Activated CD4-positive, alpha-beta T cell treated with anti-CD3 and anti-CD28 coated beads for 24 hours (primary cell): ENCODE data around the gene LMAN1L.

Source experiments
- DNase-seq, 2 donors: peaks; one replicate each; pipeline ENCODE4 v3.0.0-alpha.2; 2020; ENCODE audit warnings: low read depth in 2 of 2

Gene LMAN1L

DNA sequence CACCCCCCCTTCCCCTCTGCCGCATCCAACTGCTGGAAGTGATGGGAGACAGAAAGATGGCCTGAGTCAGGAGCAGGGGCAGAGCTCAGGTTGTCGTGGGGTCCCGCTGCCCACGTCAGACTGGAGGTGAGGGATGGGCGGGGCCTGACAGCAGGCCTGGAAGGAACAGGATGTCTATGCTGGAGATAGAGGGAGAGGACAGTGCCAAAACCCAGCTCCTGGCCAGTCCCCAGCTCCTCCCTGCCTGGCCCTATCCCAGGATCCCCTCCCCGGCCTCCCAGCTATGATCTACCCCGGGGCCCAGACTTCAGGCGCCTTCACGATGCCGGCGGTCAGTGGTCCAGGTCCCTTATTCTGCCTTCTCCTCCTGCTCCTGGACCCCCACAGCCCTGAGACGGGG is at the start of gene LMAN1L:
Gene LMAN1L (plus strand): TSS at position 303 of the 400 bp plus-strand sequence. CDS start 20 bp downstream, at position 323.
- no peak for DNase-seq

DNA sequence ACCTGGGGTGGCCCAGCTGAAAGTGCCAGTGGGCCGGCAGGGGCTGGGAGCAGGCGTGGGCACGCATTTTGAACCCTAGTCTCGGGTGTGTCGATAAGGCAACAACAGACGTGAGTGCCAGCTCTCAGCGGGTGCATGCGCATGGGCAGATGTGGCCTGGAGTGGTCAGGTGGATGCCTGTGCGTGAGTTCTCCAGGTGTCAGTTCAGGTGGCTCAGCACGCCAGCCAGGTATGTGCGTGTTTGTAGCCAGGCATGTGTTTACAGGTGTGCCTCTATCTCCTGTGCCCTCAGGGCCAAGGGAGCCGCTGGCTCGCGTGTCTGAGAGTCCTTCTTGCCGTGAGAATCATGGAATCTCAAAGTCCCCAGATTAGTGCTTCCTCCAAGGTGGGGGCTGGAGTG is 49.2 kb upstream of the LMAN1L start:
- no peak for DNase-seq

GRCh38 chr15:74767167-74768098 is 45.2 kb upstream of the LMAN1L start:
- DNase-seq: no peak

DNA sequence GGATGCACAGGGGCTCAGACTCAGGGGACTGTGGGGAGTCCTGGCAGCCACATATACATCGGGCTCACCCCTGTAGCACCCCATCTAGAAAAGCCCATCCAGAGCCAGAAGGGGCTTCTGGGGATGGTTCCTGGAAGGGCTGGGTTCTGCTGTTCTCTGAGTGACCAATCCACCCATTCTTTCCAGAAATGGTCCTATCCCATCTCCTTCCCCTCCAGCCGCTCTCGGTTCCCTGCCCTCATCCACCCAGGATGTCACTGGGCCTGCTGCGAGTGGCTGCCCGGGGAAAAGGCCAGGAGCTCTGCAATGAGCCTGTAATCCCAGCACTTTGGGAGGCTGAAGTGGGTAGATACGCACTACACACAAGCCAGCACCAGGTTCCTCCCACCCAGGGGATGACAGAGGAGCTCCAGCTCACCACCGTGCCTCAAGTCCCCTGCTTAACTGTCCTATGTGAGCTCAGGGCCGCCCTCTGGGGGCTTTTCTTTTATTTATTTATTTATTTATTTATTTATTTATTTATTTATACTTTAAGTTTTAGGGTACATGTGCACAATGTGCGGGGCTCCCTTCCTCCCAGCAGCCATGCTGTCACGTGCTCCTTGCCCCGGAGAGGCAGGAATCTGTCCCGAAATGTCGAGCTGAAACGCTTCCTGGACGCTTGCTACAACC is 44.4 kb upstream of the LMAN1L start:
- no peak for DNase-seq

GRCh38 chr15:74768771-74769342 is 43.8 kb upstream of the LMAN1L start:
- DNase-seq: peak in 1 of 2 donors; percentile 59

DNA sequence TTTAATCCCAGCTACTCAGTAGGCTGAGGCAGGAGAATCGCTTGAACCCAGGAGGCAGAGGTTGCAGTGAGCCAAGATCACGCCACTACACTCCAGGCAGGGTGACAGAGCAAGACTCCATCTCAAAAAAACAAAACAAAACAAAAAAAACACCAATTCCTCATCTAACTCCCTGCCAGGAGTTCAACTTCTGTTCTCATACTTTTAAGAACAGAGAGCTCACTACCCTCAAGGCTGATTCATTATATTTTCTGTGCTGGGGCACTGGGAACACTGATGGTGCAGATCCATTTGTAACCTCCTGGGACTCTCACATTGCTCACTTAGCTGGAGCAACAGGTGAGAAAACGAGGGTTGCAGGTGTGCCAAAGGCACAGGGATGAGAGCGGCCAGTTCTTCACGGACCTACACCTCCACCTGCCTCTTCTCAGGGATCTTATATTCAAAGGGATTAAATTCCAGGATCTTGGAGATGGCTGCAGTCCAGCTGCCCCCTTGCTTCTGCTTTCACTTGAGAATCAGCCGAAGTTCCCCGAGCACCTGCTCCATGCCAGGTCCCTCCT is 43.1 kb upstream of the LMAN1L start:
- DNase-seq: no peak

DNA sequence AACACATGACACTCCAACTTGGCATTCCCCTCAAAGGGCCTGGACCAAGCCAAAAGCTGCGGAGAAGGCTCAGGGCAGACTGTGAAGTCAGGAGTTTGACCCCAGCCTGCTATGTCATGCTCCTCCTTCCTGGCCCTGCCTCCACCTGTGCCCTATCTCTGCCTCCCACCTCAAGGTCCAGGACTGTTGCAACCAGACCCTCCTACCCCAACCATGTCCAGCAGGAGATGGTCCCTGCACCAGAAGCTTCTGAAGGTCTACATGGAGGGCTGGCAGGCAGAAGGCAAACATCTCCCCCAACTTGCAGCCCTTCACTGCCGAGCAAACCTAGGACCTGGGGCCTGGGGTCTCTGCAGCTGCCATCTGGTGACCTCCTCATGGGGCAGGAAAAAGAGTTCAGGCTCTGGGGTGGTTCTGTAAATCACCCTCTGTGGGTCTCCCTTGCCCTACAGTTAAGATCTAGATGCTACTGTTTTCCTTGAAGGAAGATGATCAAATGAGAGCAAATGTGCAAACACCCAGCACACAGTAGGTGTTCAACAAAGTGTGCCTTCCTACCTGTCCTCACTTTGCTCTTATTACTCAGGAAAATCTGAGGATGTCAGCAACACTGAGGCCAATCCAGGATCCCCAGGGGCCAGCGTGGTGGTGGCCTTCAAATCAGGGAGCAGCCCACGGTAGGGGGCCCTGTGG is 42.3 kb upstream of the LMAN1L start:
- no peak for DNase-seq

DNA sequence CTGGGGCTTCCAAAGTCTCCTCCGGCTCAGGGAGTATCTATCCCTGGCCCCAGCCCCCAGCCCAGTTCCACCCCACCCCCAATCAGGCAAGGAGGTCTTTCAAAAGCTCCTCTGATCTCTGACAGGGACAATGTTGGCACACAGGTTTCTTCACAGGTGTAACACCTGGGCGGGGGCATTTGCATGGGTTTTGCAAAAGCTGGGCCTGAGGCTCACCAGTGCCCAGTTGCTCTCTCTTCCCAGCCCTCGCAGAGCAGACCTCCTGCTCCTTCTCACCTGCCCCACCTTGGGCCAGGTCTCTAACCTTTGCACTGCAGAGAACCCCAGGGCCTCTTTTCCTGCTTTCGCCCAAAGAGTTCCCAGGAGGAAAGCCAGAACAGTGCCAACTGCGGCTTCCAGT is 39.3 kb upstream of the LMAN1L start:
- no peak for DNase-seq

DNA sequence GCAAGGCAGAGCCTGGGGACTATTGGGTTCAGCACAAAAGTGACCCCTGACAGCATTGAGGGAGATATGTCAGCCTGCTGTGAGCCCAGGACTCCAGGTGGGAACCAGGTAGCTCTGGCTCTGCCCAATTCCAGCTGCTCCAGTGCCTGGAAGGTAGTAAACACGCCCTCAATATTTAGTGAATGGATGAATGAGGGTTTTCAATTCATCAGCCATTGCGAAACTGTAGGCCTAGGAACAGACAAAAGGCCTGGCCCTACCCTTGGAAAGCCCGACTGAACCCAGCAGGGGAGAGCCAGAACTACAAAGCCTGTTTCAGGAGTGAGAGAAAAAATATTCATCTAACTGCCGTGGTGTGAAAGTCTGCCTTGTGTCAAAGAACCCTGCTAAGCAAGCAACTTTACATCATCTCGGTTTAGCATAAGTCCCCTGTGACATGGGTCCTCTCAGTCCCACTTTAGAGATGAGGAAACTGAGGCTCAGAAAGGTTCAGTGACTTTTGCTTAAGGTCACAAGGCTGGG is 38.8 kb upstream of the LMAN1L start:
- no peak for DNase-seq

DNA sequence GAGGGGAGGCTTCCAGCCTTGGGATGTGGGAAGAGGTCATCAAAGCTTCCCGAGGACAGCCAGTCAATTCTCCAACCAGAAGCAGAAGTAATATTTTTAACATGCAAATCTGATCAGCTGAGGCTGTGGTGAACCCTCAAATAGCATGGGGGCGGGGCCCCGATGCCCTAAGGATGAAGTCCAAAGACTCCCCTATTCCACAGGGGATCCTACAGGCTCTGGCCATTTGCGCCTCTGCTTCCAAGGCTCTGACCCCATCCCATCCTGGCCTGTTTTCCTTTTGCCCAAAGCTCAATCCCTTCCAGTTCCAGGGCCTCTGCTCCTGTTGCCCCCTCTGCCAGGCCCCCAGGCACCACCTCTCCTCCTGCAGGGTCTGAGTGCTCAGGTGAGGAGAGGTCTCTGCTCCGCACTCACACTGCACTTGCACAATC is 37.5 kb upstream of the LMAN1L start:
- no peak for DNase-seq

DNA sequence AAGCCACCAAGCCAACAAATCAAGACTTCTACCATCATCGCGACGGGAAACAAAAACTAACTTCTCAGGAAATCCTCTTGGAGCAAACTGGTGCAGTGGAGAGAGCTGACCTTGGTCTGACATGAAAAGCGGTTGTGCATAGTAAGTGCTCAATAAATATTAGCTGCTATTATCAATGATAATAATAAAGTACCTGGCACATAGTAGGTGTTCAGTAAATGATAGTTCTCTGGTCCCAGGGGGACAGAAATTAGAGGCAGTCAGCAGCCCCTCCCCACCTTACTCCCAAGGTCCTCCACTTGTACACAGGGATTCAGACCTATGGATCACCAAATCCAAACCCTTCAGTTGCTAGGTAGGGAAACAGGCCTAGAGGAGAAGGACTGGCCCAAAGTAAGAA is 36.7 kb upstream of the LMAN1L start:
- no peak for DNase-seq

DNA sequence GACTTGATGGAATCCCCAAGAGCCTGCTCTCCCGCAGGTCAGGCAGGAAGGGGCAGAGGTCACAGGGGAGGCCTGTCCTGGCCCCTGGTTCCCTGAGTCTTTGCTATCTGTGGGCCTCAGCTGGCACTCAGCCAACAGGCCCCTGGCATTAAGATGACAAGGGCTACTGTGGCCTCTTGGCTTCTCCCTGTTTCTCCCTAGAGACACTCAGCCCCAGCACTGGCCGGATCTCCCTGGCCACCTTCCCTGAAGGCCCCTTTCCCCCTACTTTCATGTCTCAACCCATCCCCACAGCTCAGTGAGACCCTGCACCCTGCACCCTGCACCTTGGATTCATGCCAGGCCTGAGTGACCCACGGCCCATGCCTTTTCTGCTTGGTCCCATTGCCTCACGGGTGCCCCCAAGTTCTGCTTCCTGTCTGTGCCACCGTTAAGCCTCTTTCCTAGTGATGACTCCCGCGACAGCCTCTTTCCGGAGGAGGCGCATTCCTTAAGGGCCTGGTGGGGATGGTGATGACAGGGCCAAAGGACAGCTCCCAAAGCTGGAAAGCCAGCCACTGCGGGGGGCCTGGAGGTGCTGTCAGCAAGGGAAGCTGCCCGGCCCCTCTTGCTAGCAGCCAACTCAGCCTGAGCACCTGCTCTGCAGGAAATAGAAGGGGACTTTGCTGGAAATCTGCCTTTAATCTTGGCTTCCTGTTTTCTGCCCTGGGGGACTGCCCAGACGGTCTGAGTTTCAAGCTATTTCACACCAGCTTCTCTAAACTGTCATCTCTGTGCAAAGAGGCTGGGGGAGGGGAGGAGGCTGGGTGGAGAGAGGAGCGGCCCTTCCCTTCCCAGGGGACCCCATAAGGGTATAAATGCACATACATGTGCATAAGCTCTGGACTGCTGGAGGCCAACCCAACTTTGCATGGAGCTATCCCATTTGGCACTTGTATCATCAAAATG is 35.5 kb upstream of the LMAN1L start:
- DNase-seq: no peak

DNA sequence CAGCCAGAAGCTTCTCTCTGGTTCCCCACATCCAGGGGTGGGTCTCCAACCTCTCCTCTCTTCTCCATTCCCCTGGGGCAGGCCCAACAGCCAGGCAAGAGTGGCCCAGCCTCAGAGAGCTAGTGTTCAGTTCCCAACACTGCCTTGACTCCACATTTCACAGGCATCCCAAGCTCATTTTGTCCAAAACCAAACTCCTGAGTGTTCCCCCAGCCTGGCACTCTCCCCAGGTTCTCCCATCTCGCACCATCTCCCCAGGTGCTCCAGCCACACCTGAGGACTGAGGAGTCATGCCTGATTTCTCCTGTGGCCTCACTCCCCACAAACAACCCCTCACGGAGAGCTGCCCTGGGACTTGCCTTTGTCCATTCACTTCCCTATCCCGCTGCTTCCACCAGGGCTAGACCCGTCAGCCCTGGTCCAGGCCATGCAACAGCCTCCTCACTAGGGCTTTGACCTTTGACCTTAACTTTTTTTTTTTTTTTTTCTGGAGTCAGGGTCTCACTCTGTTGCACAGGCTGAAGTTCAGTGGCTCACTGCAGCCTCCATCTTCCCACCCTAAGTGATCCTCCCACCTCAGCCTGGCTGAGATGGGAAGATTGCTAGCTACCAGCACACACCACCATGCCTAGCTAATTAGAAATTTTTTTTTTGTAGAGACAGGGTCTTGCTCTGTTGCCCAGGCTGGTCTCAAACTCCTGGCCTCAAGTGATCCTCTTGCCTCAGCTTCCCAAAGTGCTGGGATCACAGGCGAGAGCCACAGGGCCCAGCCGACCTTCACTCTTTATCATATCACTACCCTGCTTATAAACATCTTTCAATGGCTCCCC is 34.7 kb upstream of the LMAN1L start:
- DNase-seq: no peak

GRCh38 chr15:74778599-74778970 is 34.0 kb upstream of the LMAN1L start:
- no peak for DNase-seq

DNA sequence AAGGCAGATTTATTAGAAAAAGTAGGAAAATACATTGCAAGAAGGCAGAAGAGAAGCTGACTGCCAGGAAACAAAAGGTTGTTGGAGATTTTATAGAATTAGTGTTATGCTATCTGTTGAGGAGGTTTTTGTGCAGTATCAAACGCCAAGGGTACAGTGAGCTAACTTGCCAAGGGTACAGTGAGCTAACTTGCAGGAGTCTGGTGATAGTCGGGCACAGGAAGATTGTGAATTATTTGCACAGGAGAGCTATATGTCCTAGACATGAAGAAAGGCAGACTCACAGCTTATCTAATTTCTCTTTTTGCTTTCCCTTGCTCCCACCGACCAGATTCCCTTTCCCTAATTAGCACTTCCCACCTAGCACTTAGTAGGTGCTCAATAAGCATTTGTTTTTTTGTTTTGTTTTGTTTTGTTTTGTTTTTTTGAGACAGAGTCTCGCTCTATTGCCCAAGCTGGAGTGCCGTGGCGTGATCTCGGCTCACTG is 33.4 kb upstream of the LMAN1L start:
- DNase-seq: no peak

DNA sequence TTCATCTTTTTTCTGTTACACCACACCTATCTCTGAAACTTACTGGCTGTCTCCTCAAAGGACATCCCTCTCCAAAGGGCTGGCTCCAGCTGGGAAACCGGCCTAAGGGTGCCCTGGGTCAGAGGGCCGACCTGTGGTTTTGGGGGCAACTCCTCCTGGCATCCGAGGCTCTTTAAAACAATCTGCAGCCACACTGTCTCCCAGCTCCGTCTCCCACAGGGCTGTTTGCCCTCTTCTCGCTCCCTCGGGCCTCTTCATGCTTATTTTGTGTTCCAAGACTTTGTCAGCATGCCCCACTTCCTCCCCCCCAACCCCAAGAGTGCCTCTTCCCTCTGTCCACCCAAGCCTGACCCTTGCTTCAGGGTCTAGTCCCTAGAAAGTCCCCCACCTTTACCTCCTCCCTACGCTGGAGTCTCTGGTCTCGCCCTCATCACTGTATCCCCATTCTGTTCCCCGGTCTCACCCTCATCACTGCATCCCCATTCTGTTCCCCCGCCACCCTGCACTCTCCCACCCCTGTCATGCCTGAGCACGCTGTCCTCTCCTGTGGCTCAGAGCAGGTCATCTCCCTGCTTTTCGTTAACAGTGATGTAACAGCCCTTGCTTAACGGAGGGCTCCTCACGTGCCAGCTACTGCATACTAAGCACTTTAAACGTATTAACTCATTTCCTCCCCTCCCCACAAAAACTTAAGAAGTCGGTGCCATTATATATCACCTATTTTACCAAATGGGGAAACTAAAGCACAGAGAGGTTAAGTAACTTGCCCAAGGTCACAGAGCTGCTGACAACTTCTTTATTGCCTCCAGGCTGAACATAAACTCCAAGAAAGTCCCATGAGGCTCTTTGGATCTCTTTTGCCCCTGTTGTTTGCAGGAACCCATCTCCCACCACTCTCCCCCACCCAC is 31.9 kb upstream of the LMAN1L start:
- DNase-seq: no peak

DNA sequence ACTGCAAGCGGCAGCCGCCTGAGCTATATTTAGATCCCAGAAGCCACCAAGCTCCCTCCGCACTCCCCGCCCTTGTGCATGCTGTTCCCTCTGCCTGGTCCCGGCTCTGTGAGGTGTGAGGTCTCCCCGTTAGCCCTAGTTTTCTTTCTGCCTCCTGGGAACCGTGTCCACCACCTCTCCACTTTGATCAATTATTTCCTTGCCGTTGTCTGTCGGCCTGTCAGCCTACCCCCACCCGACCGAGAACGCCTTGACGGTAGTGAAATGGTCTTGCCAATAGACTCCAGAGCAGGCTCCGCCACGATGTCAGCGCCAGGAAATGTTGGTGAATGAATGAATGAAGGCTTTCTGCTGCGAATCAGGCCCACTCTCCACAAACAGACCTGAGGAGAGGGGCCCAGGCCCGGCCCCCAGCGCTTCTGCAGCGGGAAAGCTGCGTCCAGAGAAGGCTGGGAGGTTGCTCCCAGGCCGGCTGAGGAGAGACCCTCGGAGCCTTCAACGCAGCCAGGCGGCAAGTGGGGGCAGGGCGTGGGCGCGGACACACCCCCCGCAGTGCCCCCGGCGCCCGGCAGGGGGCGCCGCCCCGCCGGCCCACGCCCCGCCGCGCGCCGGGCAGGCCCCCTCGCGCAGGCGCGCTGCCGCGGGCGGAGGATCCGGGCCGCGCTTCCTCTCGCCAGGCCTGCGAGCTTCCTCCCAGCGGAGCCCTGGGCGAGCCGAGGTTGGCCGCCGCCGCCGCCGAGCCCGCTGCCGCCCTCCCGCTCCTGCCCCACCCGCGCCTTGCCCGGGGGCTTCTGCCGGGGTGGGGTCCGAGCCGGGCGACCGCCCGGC is 31.0 kb upstream of the LMAN1L start, which contains the start of gene CSK:
Gene CSK (plus strand): TSS at position 650 of the 828 bp plus-strand sequence. CDS start 16,218 bp downstream, outside the sequence.
- peak; percentile 55 to 62 for DNase-seq
